HG03378 (cell line): Measurements from ENCODE around the gene SLCO1A2.

Experiments used
- ATAC-seq: cut with Tn5 transposase; IDR thresholded peaks from one replicate; pipeline ENCODE4 v1.9.1; 2021; ENCODE audit warnings: mild to moderate bottlenecking, moderate library complexity; ENCODE audit not compliant: unreplicated experiment

Gene SLCO1A2

DNA sequence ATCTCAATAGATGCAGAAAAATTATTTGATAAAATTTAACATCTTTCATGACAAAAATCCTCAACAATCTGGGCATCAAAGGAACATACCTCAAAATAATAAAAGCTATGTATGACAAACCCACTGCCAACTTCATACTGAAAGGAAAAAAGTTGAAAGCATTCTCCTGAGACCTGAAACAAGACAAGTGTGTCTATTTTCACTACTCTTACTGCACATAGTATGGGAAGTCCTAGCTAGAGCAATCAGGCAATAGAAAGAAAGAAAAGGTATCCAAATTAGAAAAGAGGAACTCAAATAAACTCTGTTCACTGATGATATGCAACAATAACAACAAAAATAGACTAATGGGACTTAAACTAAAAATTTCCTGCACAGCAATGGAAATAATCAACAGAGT, 113.6 kb downstream of the SLCO1A2 start:
- no peak for ATAC-seq

DNA sequence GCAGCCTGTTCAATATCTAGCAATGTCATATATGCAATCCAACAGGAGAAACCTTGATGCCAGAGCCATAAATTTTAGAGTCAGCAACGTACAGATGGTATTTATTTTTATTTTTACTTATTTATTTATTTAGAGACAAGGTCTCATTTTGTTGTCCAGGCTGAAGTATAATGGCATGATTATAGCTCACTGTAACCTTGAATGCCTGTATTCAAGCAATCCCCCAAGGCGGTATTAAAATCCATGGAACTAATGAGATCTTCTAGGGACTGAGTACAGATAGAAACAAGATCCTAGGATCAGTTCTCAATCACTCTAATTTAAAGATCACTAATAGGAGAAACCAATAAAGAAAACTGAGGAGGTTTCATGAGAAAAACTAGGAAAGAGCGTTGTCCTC, 114.5 kb downstream of the SLCO1A2 start:
- ATAC-seq, result no peak

DNA sequence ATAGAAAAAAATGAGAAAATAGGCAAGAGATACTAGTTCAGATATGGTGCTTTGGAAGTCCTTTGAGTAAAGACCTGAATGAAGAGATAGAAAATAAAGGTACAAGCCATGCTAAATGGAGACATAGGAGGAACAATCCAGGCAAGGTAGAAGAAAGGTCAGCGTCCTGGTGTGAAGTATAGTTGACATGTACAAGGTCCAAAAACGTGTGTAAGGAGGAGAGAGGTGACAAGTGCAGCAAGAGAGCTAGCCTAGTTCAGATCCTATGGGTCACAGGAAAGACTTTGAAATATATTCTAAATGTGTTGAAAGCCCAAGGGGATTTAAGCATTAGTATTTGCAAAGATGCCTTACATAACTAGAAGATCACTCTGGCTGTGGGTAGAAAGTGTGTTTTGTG, 115.5 kb downstream of the SLCO1A2 start:
- no peak for ATAC-seq
